Upper lobe of right lung (tissue), 1 donor: ENCODE results near the gene NOL11. TPM values are rescaled to one million over a fixed set of nuclear protein-coding genes. Genes with fewer than 3 reads are reported as not detected.
"Not testable (repeated sequence)": the region's sequence is repeated elsewhere in the genome, so short reads cannot be mapped to it uniquely, and the experiment has no call there.

Experiments used
- ATAC-seq: fragments of 200-7000 bp; cut with Tn5 transposase; one replicate; pipeline ENCODE4 v1.9.1; 2020; ENCODE audit warnings: mild to moderate bottlenecking, moderate library complexity
- DNase-seq: peaks from one replicate; pipeline ENCODE4 v3.0.0-alpha.2; 2020
- H3K27ac ChIP-seq: fragments of 200-600 bp; one replicate; pipeline ENCODE4 v1.8.0; 2022
- H3K27me3 ChIP-seq: fragments of 200-600 bp; one replicate; pipeline ENCODE4 v1.8.0; 2022; ENCODE audit warnings: mild to moderate bottlenecking
- H3K36me3 ChIP-seq: fragments of 200-600 bp; one replicate; pipeline ENCODE4 v1.8.0; 2022
- H3K4me1 ChIP-seq: fragments of 200-600 bp; one replicate; pipeline ENCODE4 v1.8.0; 2022
- H3K4me3 ChIP-seq: fragments of 200-600 bp; one replicate; pipeline ENCODE4 v1.8.0; 2022; ENCODE audit warnings: mild to moderate bottlenecking
- H3K9me3 ChIP-seq: fragments of 200-600 bp; one replicate; pipeline ENCODE4 v1.8.0; 2022
- intact Hi-C: fragments of 100-400 bp; cut with DNase I; formaldehyde crosslinking; loops from one replicate; pipeline ENCODE4 v1.11.0; 2022
- total RNA-seq: library from RNA; stranded (reverse); fragmentation: NEBNext Ultra II Directional; extraction: Animal tissue kit (Norgen Biotek cat#: 25700); gene quantifications from one replicate; pipeline ENCODE4 v1.2.1, GENCODE V29; 2021
- TF ChIP-seq, protein P1 (sequence below): fragments of 200-600 bp; IDR thresholded peaks from one replicate; pipeline ENCODE4 v1.8.0; 2022; ENCODE audit warnings: antibody characterized with exemption
- donor health status: DM: no; HTN: yes; CAD: no; lungs with severe emphysema.

NOL11 gene
- total RNA-seq, 1 donor from 2014 or later: 30.5 TPM

DNA sequence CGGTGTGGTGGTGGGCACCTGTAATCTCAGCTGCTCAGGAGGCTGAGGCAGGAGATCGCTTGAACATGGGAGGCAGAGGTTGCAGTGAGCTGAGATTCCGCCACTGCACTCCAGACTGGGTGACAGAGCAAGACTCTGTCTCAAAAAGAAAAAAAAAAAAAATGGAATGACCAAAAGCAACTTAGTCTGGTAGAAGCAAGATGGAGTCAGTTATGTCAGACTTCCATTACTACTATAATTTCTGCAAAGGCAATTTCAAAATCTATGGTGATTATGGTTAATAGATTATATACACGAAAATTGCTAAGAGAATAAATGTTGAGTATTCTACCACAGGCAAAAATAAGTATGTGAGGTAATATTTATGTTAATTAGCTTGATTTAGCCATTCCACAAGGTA lies 32.3 kb downstream of the NOL11 start:
- H3K9me3 ChIP-seq: no peaks in the 10 kb centered on the region
- H3K36me3 ChIP-seq: peaks cover 41% of the 10 kb centered on the region
- TF ChIP-seq, protein P1, sequence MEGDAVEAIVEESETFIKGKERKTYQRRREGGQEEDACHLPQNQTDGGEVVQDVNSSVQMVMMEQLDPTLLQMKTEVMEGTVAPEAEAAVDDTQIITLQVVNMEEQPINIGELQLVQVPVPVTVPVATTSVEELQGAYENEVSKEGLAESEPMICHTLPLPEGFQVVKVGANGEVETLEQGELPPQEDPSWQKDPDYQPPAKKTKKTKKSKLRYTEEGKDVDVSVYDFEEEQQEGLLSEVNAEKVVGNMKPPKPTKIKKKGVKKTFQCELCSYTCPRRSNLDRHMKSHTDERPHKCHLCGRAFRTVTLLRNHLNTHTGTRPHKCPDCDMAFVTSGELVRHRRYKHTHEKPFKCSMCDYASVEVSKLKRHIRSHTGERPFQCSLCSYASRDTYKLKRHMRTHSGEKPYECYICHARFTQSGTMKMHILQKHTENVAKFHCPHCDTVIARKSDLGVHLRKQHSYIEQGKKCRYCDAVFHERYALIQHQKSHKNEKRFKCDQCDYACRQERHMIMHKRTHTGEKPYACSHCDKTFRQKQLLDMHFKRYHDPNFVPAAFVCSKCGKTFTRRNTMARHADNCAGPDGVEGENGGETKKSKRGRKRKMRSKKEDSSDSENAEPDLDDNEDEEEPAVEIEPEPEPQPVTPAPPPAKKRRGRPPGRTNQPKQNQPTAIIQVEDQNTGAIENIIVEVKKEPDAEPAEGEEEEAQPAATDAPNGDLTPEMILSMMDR: no peak
- H3K4me1 ChIP-seq: no peaks in the 10 kb centered on the region
- intact Hi-C loops: no loop called here
- no peak overlapping the region for H3K27ac ChIP-seq
- H3K27me3 ChIP-seq: no peaks in the 10 kb centered on the region
- ATAC-seq: no peak
- no peak for DNase-seq
- no peak overlapping the region for H3K4me3 ChIP-seq

DNA sequence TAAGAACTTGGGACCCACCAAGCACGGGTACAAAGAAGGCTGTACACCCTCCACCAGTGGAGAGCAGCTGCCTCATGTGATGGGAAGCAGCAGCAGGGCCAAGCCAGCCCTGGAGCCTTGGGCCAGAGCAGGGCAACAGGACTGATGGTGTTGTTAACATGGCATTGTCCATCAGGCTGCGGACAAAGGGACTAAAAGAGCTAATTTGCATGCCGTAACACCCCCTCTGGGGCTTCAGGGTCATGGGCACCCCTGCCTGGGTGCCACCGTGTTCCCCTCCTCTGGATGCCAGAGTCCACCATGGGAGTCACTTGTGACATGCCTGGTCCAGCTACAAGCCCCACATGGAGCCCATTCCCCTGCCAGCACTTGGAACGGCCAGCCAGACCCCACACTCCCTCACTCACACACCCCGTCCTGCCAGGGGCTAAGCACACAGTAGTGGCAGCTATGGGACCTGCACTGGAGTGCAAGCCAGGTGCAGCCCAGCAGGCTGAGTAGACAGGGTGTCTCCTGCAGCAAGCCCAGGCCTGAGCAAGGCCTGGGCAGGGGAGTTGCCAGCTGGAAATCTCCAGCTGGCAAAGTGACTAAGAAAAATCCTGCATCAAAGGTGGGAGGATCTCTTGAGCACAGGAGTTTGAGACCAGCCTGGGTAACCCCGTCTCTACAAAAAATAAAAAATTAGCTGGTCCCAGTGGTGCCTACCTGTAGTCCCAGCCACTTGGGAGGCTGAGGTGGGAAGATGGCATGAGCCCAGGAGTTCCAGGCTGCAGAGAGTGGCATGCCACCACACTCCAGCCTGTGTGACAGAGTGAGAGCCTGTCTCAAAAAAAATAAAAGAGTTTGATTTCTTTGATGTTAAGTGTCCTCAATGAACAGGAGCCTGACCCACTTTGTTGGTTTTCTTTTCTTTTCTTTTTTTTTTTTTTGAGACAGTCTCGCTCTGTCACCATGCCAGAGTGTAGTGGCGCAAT lies 33.7 kb downstream of the NOL11 start:
- no peak overlapping the region for H3K27ac ChIP-seq
- H3K36me3 ChIP-seq: peaks cover 30% of the 10 kb centered on the region
- H3K27me3 ChIP-seq: no peaks in the 10 kb centered on the region
- H3K4me3 ChIP-seq: no peak overlapping the region
- ATAC-seq: peak; percentile 60
- TF ChIP-seq, protein P1: no peak
- H3K9me3 ChIP-seq: no peaks in the 10 kb centered on the region
- no peaks in the 10 kb centered on the region for H3K4me1 ChIP-seq
- intact Hi-C loops: no loop called here
- no peak for DNase-seq

- not testable (repeated sequence) for H3K27ac ChIP-seq, DNase-seq
- H3K36me3 ChIP-seq: peaks cover 27% of the 10 kb centered on the region
Observed at GRCh38 chr17:67752160-67752559, 34.4 kb downstream of the NOL11 start.

DNA sequence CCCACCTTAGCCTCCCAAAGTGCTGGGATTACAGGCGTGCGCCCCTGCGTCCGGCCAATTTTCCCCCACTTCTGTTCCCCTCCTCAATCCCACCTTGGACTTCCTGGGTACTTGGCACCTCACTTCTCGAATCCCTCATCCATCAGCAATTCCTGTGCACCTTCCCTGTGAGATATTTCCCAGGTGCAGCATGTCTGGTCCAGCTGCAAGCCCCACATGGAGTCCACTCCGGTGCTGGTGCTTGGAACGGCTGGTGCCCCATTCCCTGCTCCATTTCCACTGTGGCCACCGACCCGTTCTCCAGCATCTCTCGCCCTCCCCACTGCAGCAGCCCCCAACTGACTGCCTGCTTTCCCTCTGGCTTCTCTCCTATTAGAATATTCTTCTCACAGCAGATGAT lies 35.3 kb downstream of the NOL11 start:
- Histone ChIP-seq H3K27me3 (no peaks in the 10 kb centered on the region), H3K27ac (no peak overlapping the region), H3K9me3 (no peaks in the 10 kb centered on the region), H3K4me3 (no peak overlapping the region), H3K36me3 (peaks cover 23% of the 10 kb centered on the region), H3K4me1 (no peaks in the 10 kb centered on the region)
- no peak for DNase-seq
- intact Hi-C loops: no loop called here
- TF ChIP-seq, protein P1: no peak
- ATAC-seq: no peak

More at GRCh38 chr17:67752160-67752559, 34.4 kb downstream of the NOL11 start:
- H3K4me3 ChIP-seq, intact Hi-C loops, H3K4me1 ChIP-seq, H3K9me3 ChIP-seq, ATAC-seq, H3K27me3 ChIP-seq: not testable (repeated sequence)

- intact Hi-C loops: no loop called here
- DNase-seq (no peak), ATAC-seq (no peak)
Observed at GRCh38 chr17:67754001-67754400, 36.3 kb downstream of the NOL11 start.

DNA sequence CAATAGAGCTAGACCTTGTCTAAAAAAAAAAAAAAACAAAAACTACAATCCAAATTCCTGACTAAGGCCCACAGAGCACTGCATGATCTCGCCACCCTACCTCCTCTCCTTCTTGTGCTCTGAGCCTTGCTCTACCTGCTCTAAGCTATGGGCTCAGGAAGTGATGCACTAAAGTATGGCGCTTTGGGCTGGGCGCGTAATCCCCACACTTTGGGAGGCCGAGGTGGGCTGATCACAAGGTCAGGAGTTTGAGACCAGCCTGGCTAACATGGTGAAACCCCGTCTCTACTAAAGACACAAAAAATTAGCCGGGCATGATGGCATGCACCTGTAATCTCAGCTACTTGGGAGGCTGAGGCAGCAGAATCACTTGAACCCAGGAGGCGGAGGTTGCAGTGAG lies 37.0 kb downstream of the NOL11 start:
- H3K4me1 ChIP-seq, H3K9me3 ChIP-seq, H3K27me3 ChIP-seq, DNase-seq, H3K27ac ChIP-seq, intact Hi-C loops, H3K4me3 ChIP-seq, ATAC-seq: not testable (repeated sequence)
- peaks cover 11% of the 10 kb centered on the region for H3K36me3 ChIP-seq

More at GRCh38 chr17:67754001-67754400, 36.3 kb downstream of the NOL11 start:
- Histone ChIP-seq H3K27me3 (no peaks in the 10 kb centered on the region), H3K36me3 (peaks cover 14% of the 10 kb centered on the region), H3K4me3 (no peak overlapping the region), H3K27ac (no peak overlapping the region), H3K9me3 (no peaks in the 10 kb centered on the region), H3K4me1 (no peaks in the 10 kb centered on the region)
- TF ChIP-seq, protein P1: no peak

- not testable (repeated sequence) for H3K27me3 ChIP-seq, DNase-seq
Observed at GRCh38 chr17:67756766-67757165, 39.0 kb downstream of the NOL11 start.

More at GRCh38 chr17:67756766-67757165, 39.0 kb downstream of the NOL11 start:
- H3K27ac ChIP-seq, H3K4me1 ChIP-seq, H3K4me3 ChIP-seq, H3K36me3 ChIP-seq, ATAC-seq, intact Hi-C loops, H3K9me3 ChIP-seq: not testable (repeated sequence)
